Calu3 (cell line): ENCODE data around the gene ZNF217. TPM values are rescaled to one million over a fixed set of nuclear protein-coding genes. Genes with fewer than 3 reads are reported as not detected.
"Not testable (repeated sequence)": the region's sequence is repeated elsewhere in the genome, so short reads cannot be mapped to it uniquely, and the experiment has no call there.

Experiments used
- BruUV-seq: library from RNA; stranded (reverse); fragments of 400-500 nt; replicated peaks from 2 replicates; lab custom pipeline; 2021; lab: Mats Ljungman, UMichigan
- CTCF ChIA-PET: fragments of 300-600 bp; sonication (Branson Sonifier 250); formaldehyde crosslinking; loops from one replicate; lab custom pipeline; 2022; ENCODE audit warnings: antibody characterized with exemption; lab: Charles Lee
- DNase-seq: peaks from one replicate; pipeline ENCODE4 v3.0.0; 2022
- H3K27ac Mint-ChIP-seq: one replicate; pipeline ENCODE4 v1.8.0; 2022; ENCODE audit warnings: mixed read lengths; ENCODE audit not compliant: unreplicated experiment
- H3K27me3 Mint-ChIP-seq: one replicate; pipeline ENCODE4 v1.8.0; 2022; ENCODE audit warnings: mixed read lengths; ENCODE audit not compliant: unreplicated experiment
- H3K36me3 Mint-ChIP-seq: one replicate; pipeline ENCODE4 v1.8.0; 2022; ENCODE audit warnings: mild to moderate bottlenecking, moderate library complexity, mixed read lengths; ENCODE audit not compliant: insufficient read depth, unreplicated experiment
- H3K4me1 Mint-ChIP-seq: one replicate; pipeline ENCODE4 v1.8.0; 2022; ENCODE audit warnings: mild to moderate bottlenecking, low read depth, mixed read lengths; ENCODE audit not compliant: unreplicated experiment
- H3K4me3 Mint-ChIP-seq: one replicate; pipeline ENCODE4 v1.8.0; 2022; ENCODE audit warnings: mild to moderate bottlenecking, low read depth, moderate library complexity, mixed read lengths; ENCODE audit not compliant: unreplicated experiment
- H3K9me3 Mint-ChIP-seq: one replicate; pipeline ENCODE4 v1.8.0; 2022; ENCODE audit warnings: low read depth, mixed read lengths; ENCODE audit not compliant: unreplicated experiment
- intact Hi-C: fragments of 100-400 bp; cut with micrococcal nuclease; formaldehyde crosslinking; loops from one replicate; pipeline ENCODE4 v1.10.0; 2022; ENCODE audit not compliant: unreplicated experiment
- total RNA-seq: library from RNA; stranded (reverse); gene quantifications from 2 replicates; pipeline ENCODE4 v1.2.3, GENCODE V29; 2022
- TF ChIP-seq, protein P1 (sequence below): fragments of 200-600 bp; IDR thresholded peaks from one replicate; pipeline ENCODE4 v1.8.0; 2022; ENCODE audit warnings: antibody characterized with exemption; ENCODE audit not compliant: unreplicated experiment

The ZNF217 gene
- total RNA-seq, 1 experiment from 2014 or later, result 87.3 TPM

DNA sequence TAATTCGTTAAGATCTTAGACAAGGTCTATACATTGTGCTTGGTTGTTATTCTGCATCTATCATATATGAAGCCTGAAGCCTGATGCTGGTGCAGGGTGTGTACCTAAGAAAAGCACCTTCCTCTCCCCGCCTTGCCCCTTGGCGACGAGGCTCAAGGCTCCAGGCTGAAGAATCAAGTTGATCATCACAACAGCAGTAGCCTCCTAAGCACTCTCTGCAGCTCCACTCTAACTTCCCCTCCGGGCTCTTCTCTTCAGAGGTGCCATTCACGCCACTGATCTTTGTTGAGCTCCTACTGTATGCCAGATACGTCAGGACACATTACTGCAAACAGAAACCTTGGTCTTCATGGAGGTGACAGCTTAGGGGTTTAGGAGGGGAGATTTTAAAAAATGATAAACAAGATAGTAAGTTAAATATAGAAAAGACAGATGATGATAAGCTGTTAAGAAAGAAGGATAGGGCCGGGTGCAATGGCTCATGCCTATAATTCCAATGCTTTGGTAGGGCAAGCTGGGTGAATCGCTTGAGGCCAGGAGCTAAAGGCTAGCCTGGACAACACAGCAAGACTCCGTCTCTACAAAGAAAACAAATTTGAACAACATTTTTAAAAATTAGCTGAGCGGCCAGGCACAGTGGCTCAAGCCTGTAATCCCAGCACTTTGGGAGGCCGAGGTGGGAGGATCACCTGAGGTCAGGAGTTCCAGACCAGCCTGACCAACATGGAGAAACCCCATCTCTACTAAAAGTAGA lies 38.4 kb upstream of the ZNF217 start:
- CTCF ChIA-PET, result interaction anchor here (0.7 to 1.6 kb wide), 3 partner anchors 11 to 1679 kb away, joined by 3 to 4 read pairs (median 4); no protein-coding TSS in a partner anchor
- H3K27ac Mint-ChIP-seq, result no peak overlapping the region

DNA sequence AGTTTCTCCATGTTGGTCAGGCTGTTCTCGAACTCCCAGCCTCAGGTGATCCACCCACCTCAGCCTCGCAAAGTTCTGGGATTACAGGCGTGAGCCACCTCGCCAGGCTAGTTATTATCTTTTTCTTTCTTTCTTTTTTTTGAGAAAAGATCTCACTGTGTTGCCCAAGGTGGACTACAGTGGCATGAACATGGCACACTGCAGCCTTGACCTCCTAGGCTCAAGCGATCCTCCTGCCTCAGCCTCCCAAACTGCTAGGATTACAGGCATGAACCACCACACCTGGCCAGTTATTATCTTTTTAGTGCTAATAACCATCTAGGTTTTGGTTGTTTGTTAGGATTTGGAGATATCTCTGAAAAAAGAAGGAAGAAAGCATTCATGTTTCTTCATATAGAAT lies 35.8 kb upstream of the ZNF217 start:
- no peaks in the 10 kb centered on the region for H3K9me3 Mint-ChIP-seq
- TF ChIP-seq, protein P1, sequence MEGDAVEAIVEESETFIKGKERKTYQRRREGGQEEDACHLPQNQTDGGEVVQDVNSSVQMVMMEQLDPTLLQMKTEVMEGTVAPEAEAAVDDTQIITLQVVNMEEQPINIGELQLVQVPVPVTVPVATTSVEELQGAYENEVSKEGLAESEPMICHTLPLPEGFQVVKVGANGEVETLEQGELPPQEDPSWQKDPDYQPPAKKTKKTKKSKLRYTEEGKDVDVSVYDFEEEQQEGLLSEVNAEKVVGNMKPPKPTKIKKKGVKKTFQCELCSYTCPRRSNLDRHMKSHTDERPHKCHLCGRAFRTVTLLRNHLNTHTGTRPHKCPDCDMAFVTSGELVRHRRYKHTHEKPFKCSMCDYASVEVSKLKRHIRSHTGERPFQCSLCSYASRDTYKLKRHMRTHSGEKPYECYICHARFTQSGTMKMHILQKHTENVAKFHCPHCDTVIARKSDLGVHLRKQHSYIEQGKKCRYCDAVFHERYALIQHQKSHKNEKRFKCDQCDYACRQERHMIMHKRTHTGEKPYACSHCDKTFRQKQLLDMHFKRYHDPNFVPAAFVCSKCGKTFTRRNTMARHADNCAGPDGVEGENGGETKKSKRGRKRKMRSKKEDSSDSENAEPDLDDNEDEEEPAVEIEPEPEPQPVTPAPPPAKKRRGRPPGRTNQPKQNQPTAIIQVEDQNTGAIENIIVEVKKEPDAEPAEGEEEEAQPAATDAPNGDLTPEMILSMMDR, result no peak
- no peak overlapping the region for H3K4me3 Mint-ChIP-seq
- H3K27ac Mint-ChIP-seq, result no peak overlapping the region
- DNase-seq, result no peak
- no peaks in the 10 kb centered on the region for H3K27me3 Mint-ChIP-seq
- CTCF ChIA-PET, result no interaction called here
- intact Hi-C loops, result no loop called here
- no TSS peak for BruUV-seq
- no peaks in the 10 kb centered on the region for H3K4me1 Mint-ChIP-seq
- H3K36me3 Mint-ChIP-seq, result no peaks in the 10 kb centered on the region

More for the DNA sequence above, 38.4 kb upstream of the ZNF217 start:
- no peaks in the 10 kb centered on the region for H3K27me3 Mint-ChIP-seq
- H3K36me3 Mint-ChIP-seq, result no peaks in the 10 kb centered on the region
- BruUV-seq, result no TSS peak
- intact Hi-C loops, result no loop called here
- no peak for DNase-seq
- H3K9me3 Mint-ChIP-seq, result no peaks in the 10 kb centered on the region
- H3K4me3 Mint-ChIP-seq, result no peak overlapping the region
- TF ChIP-seq, protein P1, result no peak
- H3K4me1 Mint-ChIP-seq, result peaks cover 9% of the 10 kb centered on the region

DNA sequence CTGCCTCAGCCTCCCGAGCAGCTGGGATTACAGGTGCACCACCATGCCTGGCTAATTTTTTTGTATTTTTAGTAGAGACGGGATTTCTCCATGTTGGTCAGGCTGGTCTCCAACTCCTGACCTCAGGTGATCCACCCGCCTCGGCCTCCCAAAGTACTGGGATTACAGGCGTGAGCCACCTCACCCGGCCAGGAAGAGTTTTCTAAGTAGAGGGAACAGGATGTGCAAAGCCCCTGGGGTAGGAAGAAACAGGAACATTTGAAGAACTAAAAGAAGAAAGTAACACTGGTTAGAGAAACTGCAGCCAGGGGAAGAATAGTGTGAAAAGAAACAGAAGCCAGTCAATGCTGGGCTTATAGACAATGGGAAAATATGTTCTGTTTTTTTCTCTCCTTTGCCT lies 35.1 kb upstream of the ZNF217 start:
- H3K27me3 Mint-ChIP-seq, H3K4me3 Mint-ChIP-seq, DNase-seq, H3K36me3 Mint-ChIP-seq, CTCF ChIA-PET, H3K9me3 Mint-ChIP-seq, H3K4me1 Mint-ChIP-seq, BruUV-seq, H3K27ac Mint-ChIP-seq, intact Hi-C loops: not testable (repeated sequence)

DNA sequence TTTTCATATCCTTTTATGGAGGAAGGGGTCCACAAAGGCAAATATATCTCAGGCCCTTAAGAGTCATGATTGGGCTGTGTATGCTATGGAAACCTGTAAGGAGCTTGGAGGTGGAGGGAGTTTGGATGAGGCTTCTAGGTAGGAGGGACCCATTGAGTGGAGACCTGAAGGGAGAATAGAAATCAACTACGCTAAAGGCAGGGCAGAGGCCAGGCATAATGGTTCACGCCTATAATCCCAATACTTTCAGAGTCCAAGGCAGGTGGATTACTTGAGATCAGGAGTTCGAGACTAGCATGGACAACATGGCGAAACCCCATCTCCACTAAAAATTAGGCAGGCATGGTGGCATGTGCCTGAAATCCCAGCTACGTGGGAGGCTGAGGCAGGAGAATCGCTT lies 34.4 kb upstream of the ZNF217 start:
- intact Hi-C loops, result no loop called here
- no TSS peak for BruUV-seq
- no peak overlapping the region for H3K27ac Mint-ChIP-seq
- no peaks in the 10 kb centered on the region for H3K9me3 Mint-ChIP-seq
- H3K4me1 Mint-ChIP-seq, result peaks cover 12% of the 10 kb centered on the region
- H3K27me3 Mint-ChIP-seq, result no peaks in the 10 kb centered on the region
- H3K36me3 Mint-ChIP-seq, result peaks cover 10% of the 10 kb centered on the region
- DNase-seq, result no peak
- TF ChIP-seq, protein P1, result no peak
- CTCF ChIA-PET, result no interaction called here
- no peak overlapping the region for H3K4me3 Mint-ChIP-seq

DNA sequence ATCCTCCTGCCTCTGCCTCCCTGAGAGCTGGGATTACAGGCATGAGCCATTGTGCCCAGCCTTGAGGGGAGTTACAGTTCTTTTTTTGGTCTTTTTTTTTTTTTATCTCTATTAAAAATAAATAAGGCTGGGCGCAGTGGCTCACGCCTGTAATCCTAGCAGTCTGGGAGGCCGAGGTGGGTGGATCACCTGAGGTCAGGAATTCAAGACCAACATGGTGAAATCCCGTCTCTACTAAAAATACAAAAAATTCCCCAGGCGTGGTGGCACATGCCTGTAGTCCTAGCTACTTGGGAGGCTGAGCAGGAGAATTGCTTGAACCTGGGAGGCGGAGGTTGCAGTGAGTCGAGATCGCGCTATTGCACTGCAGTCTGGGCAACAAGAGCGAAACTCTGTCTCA lies 33.4 kb upstream of the ZNF217 start:
- BruUV-seq, H3K9me3 Mint-ChIP-seq, H3K27ac Mint-ChIP-seq, intact Hi-C loops, DNase-seq, H3K27me3 Mint-ChIP-seq, H3K4me3 Mint-ChIP-seq: not testable (repeated sequence)
- H3K4me1 Mint-ChIP-seq, result peaks cover 21% of the 10 kb centered on the region
- H3K36me3 Mint-ChIP-seq, result peaks cover 15% of the 10 kb centered on the region
- CTCF ChIA-PET, result interaction anchor here (0.7 kb wide), 1 partner anchor 24 kb away, joined by 3 read pairs; no protein-coding TSS in a partner anchor
